PC-3 (cell line): ENCODE results near the gene CAMTA1. TPM values are rescaled to one million over a fixed set of nuclear protein-coding genes. Genes with fewer than 3 reads are reported as not detected.

ENCODE experiments used
- ATAC-seq: fragments of 200-7000 bp; cut with Tn5 transposase; 2 replicates; pipeline ENCODE4 v1.9.1; 2020; ENCODE audit warnings: mild to moderate bottlenecking, moderate library complexity
- BruUV-seq: library from RNA; stranded (reverse); fragments of 400-500 nt; replicated peaks from 2 replicates; lab custom pipeline; 2021; lab: Mats Ljungman, UMichigan
- CTCF ChIA-PET: fragments of 300-600 bp; sonication (Branson Sonifier 250); formaldehyde crosslinking; loops from one replicate; lab custom pipeline; 2022; ENCODE audit warnings: antibody characterized with exemption; lab: Charles Lee
- POLR2A ChIA-PET: fragments of 300-600 bp; sonication (Branson Sonifier 250); formaldehyde crosslinking; loops from one replicate; lab custom pipeline; 2022; ENCODE audit warnings: antibody characterized with exemption; ENCODE audit not compliant: unreplicated experiment; lab: Charles Lee
- DNase-seq: peaks from one replicate; pipeline ENCODE4 v3.0.0-alpha.2; 2015
- H2AFZ ChIP-seq: fragments of 300-600 bp; sonication (generic); 2 replicates; pipeline ENCODE4 v1.6.0; 2016; ENCODE audit warnings: antibody characterized with exemption, low read length
- H3F3A ChIP-seq: fragments of 300-600 bp; sonication (generic); one replicate; pipeline ENCODE4 v1.6.0; 2017; ENCODE audit warnings: antibody characterized with exemption, low read length, control low read depth, mild to moderate bottlenecking; ENCODE audit not compliant: unreplicated experiment
- H3K27ac ChIP-seq: fragments of 300-600 bp; sonication (generic); 2 replicates; pipeline ENCODE4 v1.5.1; 2016; ENCODE audit warnings: mild to moderate bottlenecking, low read length
- H3K27me3 ChIP-seq: fragments of 300-600 bp; sonication (generic); 2 replicates; pipeline ENCODE4 v1.6.1; 2016; ENCODE audit warnings: low read length, mixed read lengths
- H3K36me3 ChIP-seq: fragments of 300-600 bp; sonication (generic); 2 replicates; pipeline ENCODE4 v1.6.1; 2016; ENCODE audit warnings: low read depth, mixed run types, low read length, mixed read lengths
- H3K4me1 ChIP-seq: fragments of 300-600 bp; sonication (generic); 2 replicates; pipeline ENCODE4 v1.5.1; 2016; ENCODE audit warnings: low read length; ENCODE audit not compliant: insufficient read depth
- H3K4me2 ChIP-seq: fragments of 300-600 bp; sonication (generic); 2 replicates; pipeline ENCODE4 v1.6.0; 2016; ENCODE audit warnings: low read length
- H3K4me3 ChIP-seq: fragments of 300-600 bp; sonication (generic); 2 replicates; pipeline ENCODE4 v1.5.1; 2016; ENCODE audit warnings: mild to moderate bottlenecking, low read length, mixed read lengths
- H3K79me2 ChIP-seq: fragments of 300-600 bp; sonication (generic); 2 replicates; pipeline ENCODE4 v1.6.1; 2017; ENCODE audit warnings: low read length, mixed read lengths
- H3K9ac ChIP-seq: fragments of 300-600 bp; sonication (generic); 2 replicates; pipeline ENCODE4 v1.6.0; 2016; ENCODE audit warnings: mild to moderate bottlenecking, low read length
- H3K9me2 ChIP-seq: fragments of 300-600 bp; sonication (generic); replicated peaks from 2 replicates; pipeline ENCODE4 v1.6.1; 2016; ENCODE audit warnings: mixed run types, low read length, mixed read lengths
- H3K9me3 ChIP-seq: fragments of 300-600 bp; sonication (generic); 2 replicates; pipeline ENCODE4 v1.6.1; 2016; ENCODE audit warnings: low read length, mixed read lengths
- H4K20me1 ChIP-seq: fragments of 300-600 bp; sonication (generic); 2 replicates; pipeline ENCODE4 v1.6.1; 2016; ENCODE audit warnings: low read length, mixed read lengths
- CTCF ChIP-seq: fragments of 300-600 bp; sonication (generic); conservative IDR thresholded peaks from 2 replicates; pipeline ENCODE4 v1.5.1; 2017; ENCODE audit warnings: antibody characterized with exemption, low read depth, mild to moderate bottlenecking, low read length
- EZH2 ChIP-seq: fragments of 300-600 bp; sonication (generic); IDR thresholded peaks from one replicate; pipeline ENCODE4 v1.6.1; 2017; ENCODE audit warnings: antibody characterized with exemption, mild to moderate bottlenecking, low read length; ENCODE audit not compliant: unreplicated experiment
- EZH2phosphoT487 ChIP-seq: fragments of 300-600 bp; sonication (generic); IDR thresholded peaks from 2 replicates; pipeline ENCODE4 v1.6.1; 2018; ENCODE audit warnings: mild to moderate bottlenecking, antibody characterized with exemption, low read length, borderline replicate concordance
- intact Hi-C: fragments of 100-400 bp; cut with micrococcal nuclease; formaldehyde crosslinking; loops from 2 replicates; pipeline ENCODE4 v1.9.0; 2023
- total RNA-seq: library from RNA; depleted of rRNA; stranded (reverse); fragments of >200 nt; gene quantifications from 2 replicates; pipeline ENCODE4 v1.2.3, GENCODE V29; 2014

CAMTA1 gene
- total RNA-seq, 1 experiment from 2014 or later: 40.8 TPM

GRCh38 chr1:7262611-7263010 lies 477.4 kb downstream of the CAMTA1 start:
- Histone ChIP-seq H3K4me2 (0 out of 2 replicates have a peak overlapping the region, but pooled peaks have one; percentile 1), H3K4me1 (peaks cover 33% of the 10 kb centered on the region), H3K9me3 (no peaks in the 10 kb centered on the region), H3K9me2 (no peaks in the 10 kb centered on the region), H4K20me1 (no peaks in the 10 kb centered on the region), H3K36me3 (no peaks in the 10 kb centered on the region), H3K27me3 (no peaks in the 10 kb centered on the region), H2AFZ (0 out of 2 replicates have a peak overlapping the region, but pooled peaks have one; percentile 21), H3K79me2 (no peaks in the 10 kb centered on the region), H3F3A (no peaks in the 10 kb centered on the region), H3K9ac (no peak overlapping the region), H3K4me3 (no peak overlapping the region), H3K27ac (no peak overlapping the region)
- peak; percentile 29 for DNase-seq
- CTCF ChIA-PET: no interaction called here
- TF ChIP-seq EZH2: no peak
- no peak for TF ChIP-seq CTCF
- no peak for TF ChIP-seq EZH2phosphoT487
- BruUV-seq: no TSS peak
- intact Hi-C loops: no loop called here
- POLR2A ChIA-PET: interaction anchor here (0.6 kb wide), 1 partner anchor 9 kb away, joined by 3 read pairs; no protein-coding TSS in a partner anchor
- no peak for ATAC-seq

- H3K79me2 ChIP-seq: no peaks in the 10 kb centered on the region
- H4K20me1 ChIP-seq: no peaks in the 10 kb centered on the region
- no peaks in the 10 kb centered on the region for H3K9me3 ChIP-seq
- CTCF ChIA-PET: no interaction called here
- TF ChIP-seq EZH2phosphoT487 (no peak), CTCF (no peak), EZH2 (no peak)
- no TSS peak for BruUV-seq
- no peaks in the 10 kb centered on the region for H3K27me3 ChIP-seq
- POLR2A ChIA-PET: interaction anchor here (0.6 kb wide), 1 partner anchor 8 kb away, joined by 3 read pairs; no protein-coding TSS in a partner anchor
- DNase-seq (no peak), ATAC-seq (no peak)
- H2AFZ ChIP-seq: no peak overlapping the region; the same call in 1 of the 2 replicates
- intact Hi-C loops: no loop called here
- no peaks in the 10 kb centered on the region for H3K36me3 ChIP-seq
- 0 out of 2 replicates have a peak overlapping the region, but pooled peaks have one; percentile 1 for H3K4me2 ChIP-seq
- H3K27ac ChIP-seq: no peak overlapping the region
- H3K9me2 ChIP-seq: no peaks in the 10 kb centered on the region
- H3F3A ChIP-seq: no peaks in the 10 kb centered on the region
- H3K4me1 ChIP-seq: peaks cover 35% of the 10 kb centered on the region
- H3K9ac ChIP-seq: no peak overlapping the region
- H3K4me3 ChIP-seq: no peak overlapping the region
Measured at GRCh38 chr1:7263021-7263960, 478.0 kb downstream of the CAMTA1 start.

GRCh38 chr1:7264101-7264500 lies 478.8 kb downstream of the CAMTA1 start:
- H2AFZ ChIP-seq: no peak overlapping the region
- BruUV-seq: no TSS peak
- no peaks in the 10 kb centered on the region for H3K36me3 ChIP-seq
- no peaks in the 10 kb centered on the region for H4K20me1 ChIP-seq
- intact Hi-C loops: no loop called here
- CTCF ChIA-PET: no interaction called here
- DNase-seq (no peak), ATAC-seq (no peak)
- TF ChIP-seq EZH2phosphoT487: no peak
- no peak for TF ChIP-seq EZH2
- TF ChIP-seq CTCF: no peak
- H3K9me2 ChIP-seq: no peaks in the 10 kb centered on the region
- POLR2A ChIA-PET: no interaction called here
- peaks cover 3% of the 10 kb centered on the region; the same call in 1 of the 2 replicates for H3K9me3 ChIP-seq
- no peak overlapping the region for H3K27ac ChIP-seq
- H3K27me3 ChIP-seq: no peaks in the 10 kb centered on the region
- H3K4me1 ChIP-seq: peaks cover 35% of the 10 kb centered on the region
- H3F3A ChIP-seq: no peaks in the 10 kb centered on the region
- no peak overlapping the region for H3K9ac ChIP-seq
- no peaks in the 10 kb centered on the region for H3K79me2 ChIP-seq
- no peak overlapping the region for H3K4me2 ChIP-seq
- no peak overlapping the region for H3K4me3 ChIP-seq
